Osteoblast (primary cell): ENCODE measurements around the gene RNF115. TPM values are rescaled to one million over a fixed set of nuclear protein-coding genes. Genes with fewer than 3 reads are reported as not detected.
"Not testable (repeated sequence)": the region's sequence is repeated elsewhere in the genome, so short reads cannot be mapped to it uniquely, and the experiment has no call there.

Experiments used
- DNase-seq: peaks from one replicate; pipeline ENCODE4 v3.0.0; 2011; ENCODE audit warnings: low spot score, mixed read lengths; ENCODE audit not compliant: insufficient read length; ENCODE audit errors: missing footprints
- H2AFZ ChIP-seq: 2 replicates; pipeline ENCODE4 v1.6.0; 2011; ENCODE audit warnings: mild to moderate bottlenecking, low read length
- H3K27ac ChIP-seq: 2 replicates; pipeline ENCODE4 v1.5.1; 2011; ENCODE audit warnings: mild to moderate bottlenecking, low read depth, low read length, moderate library complexity
- H3K27me3 ChIP-seq: 2 replicates; pipeline ENCODE4 v1.6.0; 2012; ENCODE audit warnings: mild to moderate bottlenecking, control low read depth, inconsistent platforms, low read length, moderate library complexity; ENCODE audit not compliant: insufficient read depth
- H3K36me3 ChIP-seq: 2 replicates; pipeline ENCODE4 v1.5.1; 2011; ENCODE audit warnings: mild to moderate bottlenecking, low read length, control low read depth, moderate library complexity; ENCODE audit not compliant: insufficient read depth
- H3K4me1 ChIP-seq: 2 replicates; pipeline ENCODE4 v1.5.1; 2011; ENCODE audit warnings: mild to moderate bottlenecking, low read length, control low read depth, moderate library complexity; ENCODE audit not compliant: insufficient read depth
- H3K4me2 ChIP-seq: 2 replicates; pipeline ENCODE4 v1.6.0; 2011; ENCODE audit warnings: mild to moderate bottlenecking, low read length; ENCODE audit not compliant: insufficient read depth
- H3K4me3 ChIP-seq: fragments of 200-600 bp; sonication (generic); 3 replicates; pipeline ENCODE4 v1.5.1; 2012; ENCODE audit warnings: mild to moderate bottlenecking, low read length, inconsistent platforms; ENCODE audit not compliant: insufficient read depth
- H3K79me2 ChIP-seq: 2 replicates; pipeline ENCODE4 v1.6.0; 2012; ENCODE audit warnings: mild to moderate bottlenecking, low read length, control low read depth, inconsistent platforms; ENCODE audit not compliant: insufficient read depth
- H3K9me3 ChIP-seq: 2 replicates; pipeline ENCODE4 v1.5.1; 2011; ENCODE audit warnings: low read depth, low read length, control low read depth
- H4K20me1 ChIP-seq: 2 replicates; pipeline ENCODE4 v1.6.0; 2012; ENCODE audit warnings: mild to moderate bottlenecking, low read length, control low read depth; ENCODE audit not compliant: insufficient read depth
- CTCF ChIP-seq: IDR thresholded peaks from 2 replicates; pipeline ENCODE4 v1.5.1; 2011; ENCODE audit warnings: mild to moderate bottlenecking, low read depth, low read length, moderate library complexity; ENCODE audit errors: extremely low read depth
- total RNA-seq: library from RNA; depleted of rRNA; stranded (reverse); fragments of >200 nt; gene quantifications from 2 replicates; pipeline ENCODE4 v1.2.3, GENCODE V29; 2012

Gene RNF115
- total RNA-seq, 1 donor = 23.2 TPM

DNA sequence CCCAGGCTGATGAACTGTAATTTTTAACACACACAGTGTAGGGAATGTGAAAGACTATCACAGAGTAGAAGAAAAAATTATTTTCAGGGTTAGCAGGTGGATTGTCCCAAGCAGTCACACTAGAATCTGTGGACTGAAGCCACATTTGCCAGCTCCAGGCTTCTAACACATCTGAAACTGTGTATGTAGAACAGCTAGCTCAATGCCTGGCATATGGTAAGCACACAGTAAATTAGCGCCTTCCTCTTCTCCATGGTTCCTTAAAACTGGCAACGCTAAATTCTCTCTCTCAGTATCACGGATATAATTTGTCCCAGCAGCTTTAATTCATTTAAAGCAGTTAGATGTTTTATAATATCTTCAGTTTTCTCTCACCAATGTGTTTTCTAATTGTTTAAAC lies 19.1 kb upstream of the RNF115 start:
- no peak for DNase-seq
- no peak overlapping the region for H2AFZ ChIP-seq
- H3K4me2 ChIP-seq = no peak overlapping the region
- H3K9me3 ChIP-seq = no peaks in the 10 kb centered on the region
- no peak overlapping the region for H3K27ac ChIP-seq
- H4K20me1 ChIP-seq = no peaks in the 10 kb centered on the region
- H3K27me3 ChIP-seq = no peaks in the 10 kb centered on the region
- H3K4me3 ChIP-seq = no peak overlapping the region
- peaks cover 62% of the 10 kb centered on the region for H3K36me3 ChIP-seq
- no peaks in the 10 kb centered on the region for H3K79me2 ChIP-seq
- H3K4me1 ChIP-seq = peaks cover 13% of the 10 kb centered on the region
- TF ChIP-seq CTCF = no peak

DNA sequence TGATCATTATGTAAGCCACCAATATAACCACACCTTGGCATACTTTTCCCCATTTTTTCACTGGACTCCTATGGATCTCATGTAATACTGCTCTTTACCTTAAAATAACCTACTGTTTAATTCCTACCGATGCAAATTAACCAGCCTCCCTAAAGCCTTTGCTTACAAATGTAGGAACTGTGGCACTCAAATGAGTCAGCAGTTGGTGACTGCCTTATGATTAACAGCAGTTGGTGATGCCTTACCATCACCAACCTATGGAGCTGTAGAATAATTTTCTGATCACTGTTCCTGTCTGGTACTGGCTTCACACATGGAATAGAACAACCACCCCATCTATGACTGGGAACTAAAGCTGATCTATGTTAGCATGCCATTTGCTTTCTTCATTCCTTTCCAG lies 13.8 kb upstream of the RNF115 start:
- H4K20me1 ChIP-seq = no peaks in the 10 kb centered on the region
- H2AFZ ChIP-seq = no peak overlapping the region
- TF ChIP-seq CTCF = no peak
- no peaks in the 10 kb centered on the region for H3K9me3 ChIP-seq
- peaks cover 98% of the 10 kb centered on the region for H3K36me3 ChIP-seq
- no peak overlapping the region for H3K4me3 ChIP-seq
- H3K4me2 ChIP-seq = no peak overlapping the region
- DNase-seq = peak; percentile 38
- H3K79me2 ChIP-seq = peaks cover 2% of the 10 kb centered on the region
- no peaks in the 10 kb centered on the region for H3K27me3 ChIP-seq
- H3K4me1 ChIP-seq = no peaks in the 10 kb centered on the region
- H3K27ac ChIP-seq = no peak overlapping the region

DNA sequence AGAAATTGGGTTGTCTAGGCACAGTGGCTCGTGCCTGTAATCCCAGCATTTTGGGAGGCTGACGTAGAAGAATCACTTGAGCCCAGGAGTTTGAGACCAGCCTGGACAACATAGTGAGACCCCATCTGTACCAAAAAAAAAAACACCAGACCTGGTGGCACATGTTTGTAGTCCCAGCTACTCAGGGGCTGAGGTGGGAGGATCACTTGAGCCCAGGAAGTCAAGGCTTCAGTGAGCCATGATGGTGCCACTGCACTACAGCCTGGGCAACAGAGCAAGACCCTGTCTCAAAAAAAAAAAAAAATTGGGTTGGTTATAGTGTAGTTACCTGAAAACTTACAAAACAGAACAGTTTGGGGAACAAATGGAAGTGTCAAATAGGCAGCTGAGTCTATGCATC lies 6.9 kb upstream of the RNF115 start:
- not testable (repeated sequence) for H3K27ac ChIP-seq, H3K27me3 ChIP-seq, H3K4me2 ChIP-seq, H3K4me3 ChIP-seq, H2AFZ ChIP-seq, H3K9me3 ChIP-seq, H3K4me1 ChIP-seq, DNase-seq, H4K20me1 ChIP-seq
- Histone ChIP-seq H3K79me2 (peaks cover 13% of the 10 kb centered on the region), H3K36me3 (peaks cover 89% of the 10 kb centered on the region)

DNA sequence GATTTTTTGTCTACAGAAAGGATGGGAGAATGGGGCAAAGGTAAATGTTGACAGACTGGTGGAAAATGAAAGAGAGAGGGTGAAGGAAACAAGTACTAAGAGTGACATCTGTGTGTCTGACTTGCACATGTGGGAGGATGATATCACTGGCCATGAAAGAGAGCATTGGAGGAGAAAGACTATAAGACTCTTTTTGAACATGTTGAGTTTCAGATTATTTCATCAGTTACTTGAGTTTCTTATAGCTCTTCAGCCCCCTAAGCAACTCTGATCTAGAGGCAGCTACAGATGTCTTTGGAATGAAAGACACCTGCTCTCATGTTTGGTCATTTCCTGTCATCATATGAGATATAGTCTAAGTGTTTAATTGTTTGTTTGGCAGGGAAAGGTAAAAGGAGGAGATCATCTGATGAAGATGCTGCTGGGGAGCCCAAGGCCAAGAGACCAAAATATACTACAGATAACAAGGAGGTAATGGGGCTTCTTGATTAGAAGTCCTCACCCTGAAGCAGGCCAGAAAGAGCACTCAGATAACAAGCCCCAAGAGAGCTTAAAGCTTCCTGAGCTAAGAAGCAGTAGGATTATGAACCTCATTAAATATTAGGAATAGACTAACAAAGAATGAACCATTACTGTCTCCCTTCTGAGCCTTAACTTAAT lies 4.6 kb upstream of the RNF115 start:
- peaks cover 66% of the 10 kb centered on the region for H3K36me3 ChIP-seq
- no peak overlapping the region for H2AFZ ChIP-seq
- no peaks in the 10 kb centered on the region for H3K9me3 ChIP-seq
- no peak for TF ChIP-seq CTCF
- DNase-seq = no peak
- no peak overlapping the region for H3K4me3 ChIP-seq
- H4K20me1 ChIP-seq = no peaks in the 10 kb centered on the region
- no peaks in the 10 kb centered on the region for H3K27me3 ChIP-seq
- H3K4me2 ChIP-seq = no peak overlapping the region
- H3K27ac ChIP-seq = no peak overlapping the region
- peaks cover 32% of the 10 kb centered on the region for H3K79me2 ChIP-seq
- peaks cover 5% of the 10 kb centered on the region for H3K4me1 ChIP-seq
